Measurements from ENCODE around the gene ADGRB2. TPM values are rescaled to one million over a fixed set of nuclear protein-coding genes. Genes with fewer than 3 reads are reported as not detected.

ADGRB2 gene
- polyA plus RNA-seq, 10 donors = 9.6 to 23.3 (median 14.0) TPM

- DNase-seq = no peak
Measured at GRCh38 chr1:31767225-31767624, 3.1 kb upstream of the ADGRB2 start.

GRCh38 chr1:31765516-31765915 is 1.4 kb upstream of the ADGRB2 start:
- DNase-seq = no peak

GRCh38 chr1:31765041-31765467 is 914 bp upstream of the ADGRB2 start:
- DNase-seq = peak in 1 of 3 donors; percentile 55

- no peak for DNase-seq
Measured at GRCh38 chr1:31763671-31764311, 349 bp downstream of the ADGRB2 start.

GRCh38 chr1:31762726-31763670 is 1.1 kb downstream of the ADGRB2 start:
- DNase-seq = peak in 2 of 3 donors; percentile 51 to 77

- DNase-seq = no peak
Measured at GRCh38 chr1:31762323-31762722, 1.8 kb downstream of the ADGRB2 start.

- DNase-seq = no peak
Measured at GRCh38 chr1:31761883-31762282, 2.3 kb downstream of the ADGRB2 start.

- DNase-seq = peak in 2 of 3 donors; percentile 65 to 88
Measured at GRCh38 chr1:31760471-31761470, 3.4 kb downstream of the ADGRB2 start.

- no peak for DNase-seq
Measured at GRCh38 chr1:31759298-31760023, 4.7 kb downstream of the ADGRB2 start.

- no peak for DNase-seq
Measured at GRCh38 chr1:31758823-31759222, 5.3 kb downstream of the ADGRB2 start.

GRCh38 chr1:31757989-31758388 is 6.2 kb downstream of the ADGRB2 start:
- DNase-seq = no peak

- no peak for DNase-seq
Measured at GRCh38 chr1:31757204-31757679, 6.9 kb downstream of the ADGRB2 start.

GRCh38 chr1:31756578-31756977 is 7.6 kb downstream of the ADGRB2 start:
- no peak for DNase-seq

- DNase-seq = no peak
Measured at GRCh38 chr1:31755850-31756492, 8.2 kb downstream of the ADGRB2 start.

GRCh38 chr1:31755197-31755611 is 8.9 kb downstream of the ADGRB2 start:
- DNase-seq = no peak

GRCh38 chr1:31754397-31754796 is 9.7 kb downstream of the ADGRB2 start:
- DNase-seq = no peak

- peak; percentile 83 to 86 (median 86) for DNase-seq
Measured at GRCh38 chr1:31753707-31754349, 10.3 kb downstream of the ADGRB2 start.

GRCh38 chr1:31752952-31753475 is 11.1 kb downstream of the ADGRB2 start:
- no peak for DNase-seq

GRCh38 chr1:31752258-31752657 is 11.9 kb downstream of the ADGRB2 start:
- no peak for DNase-seq

All from muscle of back (tissue), 11 donors.